HepG2 (cell line): Measurements from ENCODE around the gene RAI14. TPM values are rescaled to one million over a fixed set of nuclear protein-coding genes. Genes with fewer than 3 reads are reported as not detected.

ENCODE experiments used
- ARNTL ChIP-seq: sonication (generic); formaldehyde crosslinking; IDR thresholded peaks from 2 replicates; pipeline ENCODE4 v1.4.0; 2020; ENCODE audit warnings: mild to moderate bottlenecking, missing genetic modification reagents
- ATF7 ChIP-seq, 2 experiments: fragments of 450-650 bp in 1 of 2; sonication (generic) in 1 of 2; formaldehyde crosslinking in 1 of 2; IDR thresholded peaks; 2 replicates each; pipeline versions ENCODE4 v1.4.0 to v1.6.1; 2016 to 2020; ENCODE audit warnings: antibody characterized with exemption in 1 of 2, mild to moderate bottlenecking in 1 of 2, missing genetic modification reagents in 1 of 2
- BCL6 ChIP-seq: IDR thresholded peaks from 2 replicates; pipeline ENCODE4 v1.6.1; 2016; ENCODE audit warnings: missing genetic modification reagents, missing compliant biosample characterization
- CENPX ChIP-seq: sonication (generic); formaldehyde crosslinking; IDR thresholded peaks from 2 replicates; pipeline ENCODE4 v1.9.0; 2021; ENCODE audit warnings: mild to moderate bottlenecking, missing genetic modification reagents, moderate library complexity
- FOSL1 ChIP-seq: sonication (generic); formaldehyde crosslinking; IDR thresholded peaks from 2 replicates; pipeline ENCODE4 v1.9.0; 2021; ENCODE audit warnings: missing genetic modification reagents, borderline replicate concordance
- HDAC1 ChIP-seq: sonication (generic); formaldehyde crosslinking; IDR thresholded peaks from 2 replicates; pipeline ENCODE4 v1.5.1; 2020; ENCODE audit warnings: mild to moderate bottlenecking, missing genetic modification reagents
- KAT7 ChIP-seq: IDR thresholded peaks from 2 replicates; pipeline ENCODE4 v1.6.1; 2018; ENCODE audit warnings: borderline replicate concordance, missing compliant biosample characterization
- MEIS2 ChIP-seq: sonication (generic); formaldehyde crosslinking; IDR thresholded peaks from 2 replicates; pipeline ENCODE4 v1.9.0; 2021; ENCODE audit warnings: mild to moderate bottlenecking, missing genetic modification reagents
- MYC ChIP-seq: sonication (generic); formaldehyde crosslinking; IDR thresholded peaks from 2 replicates; pipeline ENCODE4 v1.9.0; 2021; ENCODE audit warnings: missing genetic modification reagents, borderline replicate concordance
- PHF21A ChIP-seq: sonication (generic); formaldehyde crosslinking; IDR thresholded peaks from 2 replicates; pipeline ENCODE4 v1.5.0; 2020; ENCODE audit warnings: mild to moderate bottlenecking, missing genetic modification reagents
- SALL1 ChIP-seq: sonication (generic); formaldehyde crosslinking; IDR thresholded peaks from 2 replicates; pipeline ENCODE4 v1.8.0; 2022; ENCODE audit warnings: mild to moderate bottlenecking, missing genetic modification reagents
- TCF7L2 ChIP-seq: IDR thresholded peaks from 2 replicates; pipeline ENCODE4 v1.6.1; 2011; ENCODE audit warnings: mild to moderate bottlenecking, low read depth, low read length, moderate library complexity
- ZNF30 ChIP-seq: sonication (generic); formaldehyde crosslinking; IDR thresholded peaks from 2 replicates; pipeline ENCODE4 v1.5.0; 2020; ENCODE audit warnings: mild to moderate bottlenecking, missing genetic modification reagents
- ZNF367 ChIP-seq: sonication (generic); formaldehyde crosslinking; IDR thresholded peaks from 2 replicates; pipeline ENCODE4 v1.4.0; 2020; ENCODE audit warnings: missing genetic modification reagents, borderline replicate concordance
- ZNF577 ChIP-seq: sonication (generic); formaldehyde crosslinking; IDR thresholded peaks from 2 replicates; pipeline ENCODE4 v1.4.0; 2020; ENCODE audit warnings: mild to moderate bottlenecking, low read depth, missing genetic modification reagents, borderline replicate concordance
- ZNF782 ChIP-seq: sonication (generic); formaldehyde crosslinking; IDR thresholded peaks from 2 replicates; pipeline ENCODE4 v1.4.0; 2020; ENCODE audit warnings: missing genetic modification reagents, mild to moderate bottlenecking, borderline replicate concordance
- ZNF878 ChIP-seq: sonication (generic); formaldehyde crosslinking; IDR thresholded peaks from 2 replicates; pipeline ENCODE4 v1.8.1; 2023; ENCODE audit warnings: mild to moderate bottlenecking, missing genetic modification reagents, moderate library complexity
- polyA plus RNA-seq, 8 experiments: library from polyadenylated mRNA; depleted of rRNA in 3 of 8; stranded (reverse) in 7 of 8; unstranded in 1 of 8; fragments of >200 nt; fragmentation: Illumina TruSeq in 4 of 8; extraction: Trizol in 4 of 8; gene quantifications; 2 replicates each; pipeline versions ENCODE4 v1.2.1 to v1.2.3, GENCODE V29; 2011 to 2016; ENCODE audit warnings: low read depth in 4 of 8, missing spikeins in 1 of 8, mixed read lengths in 1 of 8; ENCODE audit not compliant: insufficient read depth in 1 of 8
- total RNA-seq, 5 experiments: library from RNA; depleted of rRNA; stranded (reverse); fragments of >200 nt; fragmentation: Illumina TruSeq; extraction: Trizol; gene quantifications; 2 replicates each; pipeline ENCODE4 v1.2.3, GENCODE V29; 2016; ENCODE audit warnings: low read depth in 1 of 5
- TF ChIP-seq, protein P1 (sequence below): sonication (generic); formaldehyde crosslinking; IDR thresholded peaks from 2 replicates; pipeline ENCODE4 v1.5.1; 2020; ENCODE audit warnings: missing genetic modification reagents, mild to moderate bottlenecking, borderline replicate concordance
- TF ChIP-seq, protein P2 (sequence below): sonication (generic); formaldehyde crosslinking; IDR thresholded peaks from 2 replicates; pipeline ENCODE4 v1.8.1; 2023; ENCODE audit warnings: mild to moderate bottlenecking, missing genetic modification reagents
- TF ChIP-seq, protein P3 (sequence below): sonication (generic); formaldehyde crosslinking; conservative IDR thresholded peaks from 2 replicates; pipeline ENCODE4 v1.4.0; 2020; ENCODE audit warnings: mild to moderate bottlenecking, missing genetic modification reagents, moderate library complexity
- TF ChIP-seq, protein P4 (sequence below): sonication (generic); formaldehyde crosslinking; conservative IDR thresholded peaks from 2 replicates; pipeline ENCODE4 v1.8.0; 2022; ENCODE audit warnings: missing genetic modification reagents

Gene RAI14
- total and polyA plus RNA-seq, 2 of the 13 experiments (the other 11 are each of a cell fraction or from before 2014, with no cell fraction given) = 12.6 to 18.2 TPM

DNA sequence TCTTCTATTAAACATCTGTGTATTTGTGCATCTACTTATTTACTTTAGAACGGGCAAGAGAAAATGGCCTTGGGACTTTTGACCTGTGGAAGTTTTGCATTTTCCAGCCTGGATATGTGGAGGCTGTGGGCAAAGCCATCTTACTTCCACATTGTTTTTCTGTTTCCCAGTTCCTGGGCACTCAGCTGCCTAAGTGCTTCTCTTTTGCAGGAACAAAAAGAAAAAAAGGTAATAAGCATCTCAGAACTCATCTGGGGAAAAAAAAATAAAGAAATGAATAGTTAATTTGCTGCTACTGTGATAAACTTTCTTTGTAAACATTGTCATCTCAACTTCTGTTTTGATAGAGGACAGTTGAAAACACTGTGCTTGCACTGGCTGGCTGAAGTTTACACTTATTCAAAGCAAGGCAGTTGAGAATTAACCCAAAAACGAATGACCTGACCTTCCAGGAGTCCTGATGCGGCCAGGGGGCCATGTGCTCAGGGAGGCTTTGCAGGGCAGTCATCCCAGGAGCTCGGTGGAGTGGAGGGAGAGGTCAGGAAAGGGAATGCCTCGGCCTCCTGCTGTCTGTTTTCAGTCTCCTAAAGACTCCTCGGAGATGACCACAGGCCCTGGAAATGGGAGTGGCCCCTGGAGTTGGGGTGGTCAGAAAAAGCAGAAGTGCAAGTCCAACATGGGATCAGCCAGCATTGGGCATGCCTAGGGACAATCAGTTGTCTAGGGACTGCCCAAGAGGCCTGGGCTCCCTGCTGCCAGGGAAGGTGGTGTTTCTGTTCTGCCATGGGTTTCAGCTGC lies 75.5 kb downstream of the RAI14 start (continued):
- TF ChIP-seq KAT7 (CRISPR knock-in tag) = 0 out of 2 replicates have a peak, but pooled peaks have one; percentile 28
- no peak for TF ChIP-seq ZNF577 (CRISPR knock-in tag)
- no peak for TF ChIP-seq ZNF878
- TF ChIP-seq FOSL1 (CRISPR knock-in tag) = no peak
- no peak for TF ChIP-seq ZNF30 (CRISPR knock-in tag)
- TF ChIP-seq PHF21A (CRISPR knock-in tag) = 0 out of 2 replicates have a peak, but pooled peaks have one; percentile 15
- TF ChIP-seq ZNF367 (CRISPR knock-in tag) = no peak
- TF ChIP-seq, protein P1, sequence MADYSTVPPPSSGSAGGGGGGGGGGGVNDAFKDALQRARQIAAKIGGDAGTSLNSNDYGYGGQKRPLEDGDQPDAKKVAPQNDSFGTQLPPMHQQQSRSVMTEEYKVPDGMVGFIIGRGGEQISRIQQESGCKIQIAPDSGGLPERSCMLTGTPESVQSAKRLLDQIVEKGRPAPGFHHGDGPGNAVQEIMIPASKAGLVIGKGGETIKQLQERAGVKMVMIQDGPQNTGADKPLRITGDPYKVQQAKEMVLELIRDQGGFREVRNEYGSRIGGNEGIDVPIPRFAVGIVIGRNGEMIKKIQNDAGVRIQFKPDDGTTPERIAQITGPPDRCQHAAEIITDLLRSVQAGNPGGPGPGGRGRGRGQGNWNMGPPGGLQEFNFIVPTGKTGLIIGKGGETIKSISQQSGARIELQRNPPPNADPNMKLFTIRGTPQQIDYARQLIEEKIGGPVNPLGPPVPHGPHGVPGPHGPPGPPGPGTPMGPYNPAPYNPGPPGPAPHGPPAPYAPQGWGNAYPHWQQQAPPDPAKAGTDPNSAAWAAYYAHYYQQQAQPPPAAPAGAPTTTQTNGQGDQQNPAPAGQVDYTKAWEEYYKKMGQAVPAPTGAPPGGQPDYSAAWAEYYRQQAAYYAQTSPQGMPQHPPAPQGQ (CRISPR knock-in tag) = no peak
- peak; percentile 11; the same call in 1 of the 2 replicates for TF ChIP-seq BCL6 (CRISPR knock-in tag)
- no peak for TF ChIP-seq MEIS2 (CRISPR knock-in tag)
- TF ChIP-seq HDAC1 (CRISPR knock-in tag) = 0 out of 2 replicates have a peak, but pooled peaks have one; percentile 20
- no peak for TF ChIP-seq TCF7L2
- no peak for TF ChIP-seq CENPX (CRISPR knock-in tag)
- TF ChIP-seq SALL1 (CRISPR knock-in tag) = 0 out of 2 replicates have a peak, but pooled peaks have one; percentile 25
- TF ChIP-seq, protein P2, sequence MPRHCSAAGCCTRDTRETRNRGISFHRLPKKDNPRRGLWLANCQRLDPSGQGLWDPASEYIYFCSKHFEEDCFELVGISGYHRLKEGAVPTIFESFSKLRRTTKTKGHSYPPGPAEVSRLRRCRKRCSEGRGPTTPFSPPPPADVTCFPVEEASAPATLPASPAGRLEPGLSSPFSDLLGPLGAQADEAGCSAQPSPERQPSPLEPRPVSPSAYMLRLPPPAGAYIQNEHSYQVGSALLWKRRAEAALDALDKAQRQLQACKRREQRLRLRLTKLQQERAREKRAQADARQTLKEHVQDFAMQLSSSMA = no peak
- no peak for TF ChIP-seq ARNTL (CRISPR knock-in tag)
- no peak for TF ChIP-seq ZNF782 (CRISPR knock-in tag)
- TF ChIP-seq, protein P3, sequence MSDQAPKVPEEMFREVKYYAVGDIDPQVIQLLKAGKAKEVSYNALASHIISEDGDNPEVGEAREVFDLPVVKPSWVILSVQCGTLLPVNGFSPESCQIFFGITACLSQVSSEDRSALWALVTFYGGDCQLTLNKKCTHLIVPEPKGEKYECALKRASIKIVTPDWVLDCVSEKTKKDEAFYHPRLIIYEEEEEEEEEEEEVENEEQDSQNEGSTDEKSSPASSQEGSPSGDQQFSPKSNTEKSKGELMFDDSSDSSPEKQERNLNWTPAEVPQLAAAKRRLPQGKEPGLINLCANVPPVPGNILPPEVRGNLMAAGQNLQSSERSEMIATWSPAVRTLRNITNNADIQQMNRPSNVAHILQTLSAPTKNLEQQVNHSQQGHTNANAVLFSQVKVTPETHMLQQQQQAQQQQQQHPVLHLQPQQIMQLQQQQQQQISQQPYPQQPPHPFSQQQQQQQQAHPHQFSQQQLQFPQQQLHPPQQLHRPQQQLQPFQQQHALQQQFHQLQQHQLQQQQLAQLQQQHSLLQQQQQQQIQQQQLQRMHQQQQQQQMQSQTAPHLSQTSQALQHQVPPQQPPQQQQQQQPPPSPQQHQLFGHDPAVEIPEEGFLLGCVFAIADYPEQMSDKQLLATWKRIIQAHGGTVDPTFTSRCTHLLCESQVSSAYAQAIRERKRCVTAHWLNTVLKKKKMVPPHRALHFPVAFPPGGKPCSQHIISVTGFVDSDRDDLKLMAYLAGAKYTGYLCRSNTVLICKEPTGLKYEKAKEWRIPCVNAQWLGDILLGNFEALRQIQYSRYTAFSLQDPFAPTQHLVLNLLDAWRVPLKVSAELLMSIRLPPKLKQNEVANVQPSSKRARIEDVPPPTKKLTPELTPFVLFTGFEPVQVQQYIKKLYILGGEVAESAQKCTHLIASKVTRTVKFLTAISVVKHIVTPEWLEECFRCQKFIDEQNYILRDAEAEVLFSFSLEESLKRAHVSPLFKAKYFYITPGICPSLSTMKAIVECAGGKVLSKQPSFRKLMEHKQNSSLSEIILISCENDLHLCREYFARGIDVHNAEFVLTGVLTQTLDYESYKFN (CRISPR knock-in tag) = peak; percentile 90
- TF ChIP-seq, protein P4, sequence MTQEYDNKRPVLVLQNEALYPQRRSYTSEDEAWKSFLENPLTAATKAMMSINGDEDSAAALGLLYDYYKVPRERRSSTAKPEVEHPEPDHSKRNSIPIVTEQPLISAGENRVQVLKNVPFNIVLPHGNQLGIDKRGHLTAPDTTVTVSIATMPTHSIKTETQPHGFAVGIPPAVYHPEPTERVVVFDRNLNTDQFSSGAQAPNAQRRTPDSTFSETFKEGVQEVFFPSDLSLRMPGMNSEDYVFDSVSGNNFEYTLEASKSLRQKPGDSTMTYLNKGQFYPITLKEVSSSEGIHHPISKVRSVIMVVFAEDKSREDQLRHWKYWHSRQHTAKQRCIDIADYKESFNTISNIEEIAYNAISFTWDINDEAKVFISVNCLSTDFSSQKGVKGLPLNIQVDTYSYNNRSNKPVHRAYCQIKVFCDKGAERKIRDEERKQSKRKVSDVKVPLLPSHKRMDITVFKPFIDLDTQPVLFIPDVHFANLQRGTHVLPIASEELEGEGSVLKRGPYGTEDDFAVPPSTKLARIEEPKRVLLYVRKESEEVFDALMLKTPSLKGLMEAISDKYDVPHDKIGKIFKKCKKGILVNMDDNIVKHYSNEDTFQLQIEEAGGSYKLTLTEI (CRISPR knock-in tag) = no peak
- no peak for TF ChIP-seq ATF7 (IDR thresholded peaks at IDR 0.05)
- no peak for TF ChIP-seq ATF7 (CRISPR knock-in tag; IDR thresholded peaks at IDR 0.05)
- peak; percentile 87 for TF ChIP-seq MYC (CRISPR knock-in tag)
